ENCODE results near the gene ASPRV1. TPM values are rescaled to one million over a fixed set of nuclear protein-coding genes. Genes with fewer than 3 reads are reported as not detected.

Gene ASPRV1
- total RNA-seq, 1 donor from 2014 or later: 0.26 TPM

DNA sequence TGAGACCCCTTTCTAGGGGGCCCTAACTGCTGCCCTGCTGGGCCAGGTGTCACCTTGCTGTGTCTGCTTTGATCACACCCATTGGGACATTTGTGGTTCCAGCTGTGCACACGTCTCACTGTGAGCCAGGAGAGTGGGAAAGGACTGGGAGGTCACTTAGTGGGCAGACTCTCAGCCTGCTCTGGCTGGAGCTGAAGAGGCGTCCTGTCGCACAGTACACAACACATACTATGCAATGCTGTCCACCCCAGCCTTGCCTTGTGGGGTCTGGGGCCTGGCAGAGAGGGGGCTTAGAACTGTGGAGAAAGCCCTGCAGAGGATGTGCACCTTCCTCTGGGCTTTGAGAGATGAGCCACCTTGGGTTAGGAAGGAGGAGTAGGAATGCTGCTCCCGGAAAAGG, 25.3 kb upstream of the ASPRV1 start:
- TF ChIP-seq, protein P1, sequence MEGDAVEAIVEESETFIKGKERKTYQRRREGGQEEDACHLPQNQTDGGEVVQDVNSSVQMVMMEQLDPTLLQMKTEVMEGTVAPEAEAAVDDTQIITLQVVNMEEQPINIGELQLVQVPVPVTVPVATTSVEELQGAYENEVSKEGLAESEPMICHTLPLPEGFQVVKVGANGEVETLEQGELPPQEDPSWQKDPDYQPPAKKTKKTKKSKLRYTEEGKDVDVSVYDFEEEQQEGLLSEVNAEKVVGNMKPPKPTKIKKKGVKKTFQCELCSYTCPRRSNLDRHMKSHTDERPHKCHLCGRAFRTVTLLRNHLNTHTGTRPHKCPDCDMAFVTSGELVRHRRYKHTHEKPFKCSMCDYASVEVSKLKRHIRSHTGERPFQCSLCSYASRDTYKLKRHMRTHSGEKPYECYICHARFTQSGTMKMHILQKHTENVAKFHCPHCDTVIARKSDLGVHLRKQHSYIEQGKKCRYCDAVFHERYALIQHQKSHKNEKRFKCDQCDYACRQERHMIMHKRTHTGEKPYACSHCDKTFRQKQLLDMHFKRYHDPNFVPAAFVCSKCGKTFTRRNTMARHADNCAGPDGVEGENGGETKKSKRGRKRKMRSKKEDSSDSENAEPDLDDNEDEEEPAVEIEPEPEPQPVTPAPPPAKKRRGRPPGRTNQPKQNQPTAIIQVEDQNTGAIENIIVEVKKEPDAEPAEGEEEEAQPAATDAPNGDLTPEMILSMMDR (IDR thresholded peaks at IDR 0.05; ENCODE audit: insufficient read depth, low read length, severe bottlenecking): no peak
- Histone ChIP-seq H3K4me3 (ENCODE audit: low read depth, low read length) (no peak overlapping the region), H3K36me3 (ENCODE audit: control insufficient read depth, insufficient read depth, low read length) (no peaks in the 10 kb centered on the region), H3K27me3 (ENCODE audit: control insufficient read depth, insufficient read depth, low read length) (no peaks in the 10 kb centered on the region)
- no peak for FAIRE-seq
- DNase-seq (ENCODE audit: low read depth): no peak

DNA sequence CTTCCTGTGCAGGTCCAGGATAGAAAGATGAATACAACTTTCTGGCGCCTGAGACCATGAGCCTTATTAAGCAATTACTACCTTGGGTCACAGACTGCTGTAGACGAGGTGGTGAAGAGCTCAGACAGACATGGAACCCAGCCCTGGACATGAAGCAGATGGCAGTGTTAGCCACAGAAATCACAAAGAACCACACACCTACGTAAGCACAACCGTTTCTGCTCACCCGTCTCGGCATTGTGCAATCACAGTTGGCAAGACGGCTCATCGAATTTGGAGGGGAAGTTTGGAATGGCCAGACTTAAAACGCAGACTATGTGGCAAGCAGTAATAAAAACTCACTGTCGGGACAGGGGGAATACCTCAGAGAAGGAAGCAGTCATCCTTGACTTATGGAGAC, 24.3 kb upstream of the ASPRV1 start:
- no peak for FAIRE-seq

DNA sequence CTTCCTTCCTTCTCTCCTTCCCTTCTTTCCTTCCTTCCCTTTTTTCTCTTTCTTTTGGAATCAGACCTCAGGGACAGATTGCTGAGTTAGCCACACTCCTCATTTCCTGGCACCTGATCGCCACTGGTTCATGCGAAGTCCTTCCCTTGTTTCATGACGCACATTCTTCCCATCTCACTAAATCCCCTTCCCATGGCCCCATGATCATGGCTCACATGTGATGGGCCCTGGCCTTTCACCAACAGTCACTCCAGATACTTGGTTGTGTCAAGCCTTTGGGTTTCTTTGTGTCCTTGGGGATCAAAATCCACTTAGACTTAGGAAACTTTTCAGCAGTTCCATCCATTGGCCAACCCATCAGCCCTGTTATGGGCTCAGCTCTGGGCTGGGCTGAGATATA, 23.8 kb upstream of the ASPRV1 start:
- FAIRE-seq (peak; percentile 32), DNase-seq (ENCODE audit: low read depth) (no peak)
- no peaks in the 10 kb centered on the region for H3K27me3 ChIP-seq (ENCODE audit: control insufficient read depth, insufficient read depth, low read length)
- no peaks in the 10 kb centered on the region for H3K36me3 ChIP-seq (ENCODE audit: control insufficient read depth, insufficient read depth, low read length)
- TF ChIP-seq, protein P1 (IDR thresholded peaks at IDR 0.05; ENCODE audit: insufficient read depth, low read length, severe bottlenecking): no peak
- H3K4me3 ChIP-seq (ENCODE audit: low read depth, low read length): no peak overlapping the region

More for the DNA sequence above, 24.3 kb upstream of the ASPRV1 start:
- Histone ChIP-seq H3K36me3 (ENCODE audit: control insufficient read depth, insufficient read depth, low read length) (no peaks in the 10 kb centered on the region), H3K27me3 (ENCODE audit: control insufficient read depth, insufficient read depth, low read length) (no peaks in the 10 kb centered on the region), H3K4me3 (ENCODE audit: low read depth, low read length) (no peak overlapping the region)
- TF ChIP-seq, protein P1 (IDR thresholded peaks at IDR 0.05; ENCODE audit: insufficient read depth, low read length, severe bottlenecking): no peak
- no peak for DNase-seq (ENCODE audit: low read depth)

DNA sequence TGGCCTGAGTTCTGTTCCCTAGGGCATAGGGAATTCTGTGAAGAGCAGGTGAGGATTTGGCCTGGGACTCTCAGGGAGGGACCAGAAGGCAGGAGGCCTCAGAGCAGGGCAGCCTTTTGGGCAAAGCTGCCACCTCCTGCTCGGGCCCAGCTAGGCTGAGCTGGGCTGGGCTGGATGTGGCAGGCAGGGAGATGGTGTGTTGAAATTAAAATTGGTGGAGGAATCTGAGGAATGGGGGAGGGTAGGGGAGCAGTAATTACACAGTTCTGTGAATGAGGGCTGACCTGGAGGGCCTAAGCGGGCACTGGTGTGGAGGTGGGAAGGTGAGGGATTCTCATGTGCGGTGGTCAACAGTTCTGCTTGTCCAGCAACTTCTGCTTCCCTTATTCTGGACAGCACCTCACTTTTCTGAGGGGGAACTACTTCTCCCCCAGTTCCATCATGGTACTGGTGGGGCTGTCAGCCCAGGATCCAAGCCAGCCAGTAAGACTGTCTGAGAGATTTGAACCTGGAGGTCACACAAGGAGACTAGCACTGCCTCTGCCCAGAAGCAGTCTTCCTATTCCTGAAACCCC, 22.0 kb upstream of the ASPRV1 start:
- TF ChIP-seq, protein P1 (IDR thresholded peaks at IDR 0.05; ENCODE audit: insufficient read depth, low read length, severe bottlenecking): no peak
- DNase-seq (ENCODE audit: low read depth) (no peak), FAIRE-seq (no peak)

DNA sequence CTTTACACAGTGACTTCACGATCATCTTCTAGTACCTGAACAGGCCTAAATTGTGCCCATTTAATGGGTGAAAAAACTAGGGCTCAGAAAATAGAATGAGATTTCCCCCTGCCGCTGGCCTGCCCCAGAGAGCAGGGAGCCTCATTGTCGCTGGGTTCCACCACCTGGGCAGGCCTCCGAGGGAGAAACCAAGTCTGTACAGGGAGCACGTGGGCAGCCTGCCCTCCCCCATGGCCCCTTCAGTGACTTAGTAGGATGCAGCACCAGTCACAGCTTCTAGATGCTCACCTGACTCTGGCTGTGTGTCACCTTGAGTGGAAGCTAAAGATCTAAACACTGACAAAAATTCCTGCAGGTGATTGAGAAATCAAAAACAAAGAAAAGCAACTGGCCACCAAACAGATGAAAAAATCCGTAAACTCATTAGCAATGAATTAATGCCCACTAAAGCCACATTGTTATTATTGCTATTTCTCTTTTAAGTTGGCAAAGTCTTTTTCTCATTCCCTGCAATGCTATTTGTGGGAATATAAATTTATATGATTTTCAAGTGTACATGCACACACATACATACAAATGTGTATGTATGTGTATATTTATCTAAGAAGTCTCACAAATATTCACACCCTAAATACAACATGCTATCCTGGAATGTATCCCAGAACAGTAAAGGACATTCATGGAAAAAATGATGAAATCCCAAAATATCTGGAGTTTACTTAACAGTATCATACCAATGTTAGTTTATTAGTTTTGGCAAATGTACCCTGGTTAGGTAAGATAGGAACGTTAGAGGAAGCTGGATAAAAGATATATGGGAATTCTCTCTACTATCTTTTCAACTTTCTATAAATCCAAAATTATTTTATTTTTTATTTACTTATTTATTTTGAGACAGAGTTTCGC, 18.7 kb upstream of the ASPRV1 start:
- no peak for DNase-seq (ENCODE audit: low read depth)
- no peak for FAIRE-seq
- no peak overlapping the region for H3K4me3 ChIP-seq (ENCODE audit: low read depth, low read length)
- TF ChIP-seq, protein P1 (IDR thresholded peaks at IDR 0.05; ENCODE audit: insufficient read depth, low read length, severe bottlenecking): no peak
- no peaks in the 10 kb centered on the region for H3K36me3 ChIP-seq (ENCODE audit: control insufficient read depth, insufficient read depth, low read length)
- no peaks in the 10 kb centered on the region for H3K27me3 ChIP-seq (ENCODE audit: control insufficient read depth, insufficient read depth, low read length)

More for the DNA sequence above, 22.0 kb upstream of the ASPRV1 start:
- Histone ChIP-seq H3K4me3 (ENCODE audit: low read depth, low read length) (no peak overlapping the region), H3K36me3 (ENCODE audit: control insufficient read depth, insufficient read depth, low read length) (no peaks in the 10 kb centered on the region), H3K27me3 (ENCODE audit: control insufficient read depth, insufficient read depth, low read length) (no peaks in the 10 kb centered on the region)

All from bronchial epithelial cell (primary cell).